Measurements from ENCODE around the gene LYSMD1.

LYSMD1 gene

DNA sequence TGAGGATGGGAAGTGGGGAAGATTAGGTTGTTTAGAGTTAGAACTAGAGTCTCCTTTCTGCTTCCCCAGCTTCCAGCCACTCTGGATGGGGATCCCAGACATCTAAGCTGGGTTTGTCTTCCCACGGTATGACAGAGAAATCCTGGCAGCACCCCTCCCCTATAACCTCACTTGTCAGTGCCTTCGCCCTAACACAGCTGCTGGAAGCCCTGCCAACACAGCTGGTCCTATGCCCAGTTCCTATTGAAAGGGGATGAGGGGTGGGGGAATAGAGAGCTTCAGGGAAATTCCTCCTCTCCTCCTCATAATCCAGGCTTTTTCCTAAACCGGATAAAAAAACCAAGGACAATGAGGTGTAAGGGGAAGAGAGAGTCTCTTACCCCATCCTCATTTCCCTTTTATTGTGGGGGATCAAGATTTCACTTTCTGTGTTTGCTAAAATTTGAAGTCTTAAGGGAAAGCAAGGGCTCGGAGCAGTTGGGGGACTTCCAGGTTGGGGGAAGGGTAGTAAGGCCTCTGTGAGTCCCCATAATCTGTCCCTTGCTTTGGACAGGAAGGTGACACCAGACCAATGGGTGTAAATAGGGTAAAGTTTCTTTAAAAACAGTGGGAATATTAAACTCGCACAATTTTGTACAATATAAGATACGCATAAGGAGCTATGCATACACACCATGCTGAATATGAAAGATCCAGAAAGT is 9.5 kb upstream of the LYSMD1 start:
- DNase-seq: no peak

DNA sequence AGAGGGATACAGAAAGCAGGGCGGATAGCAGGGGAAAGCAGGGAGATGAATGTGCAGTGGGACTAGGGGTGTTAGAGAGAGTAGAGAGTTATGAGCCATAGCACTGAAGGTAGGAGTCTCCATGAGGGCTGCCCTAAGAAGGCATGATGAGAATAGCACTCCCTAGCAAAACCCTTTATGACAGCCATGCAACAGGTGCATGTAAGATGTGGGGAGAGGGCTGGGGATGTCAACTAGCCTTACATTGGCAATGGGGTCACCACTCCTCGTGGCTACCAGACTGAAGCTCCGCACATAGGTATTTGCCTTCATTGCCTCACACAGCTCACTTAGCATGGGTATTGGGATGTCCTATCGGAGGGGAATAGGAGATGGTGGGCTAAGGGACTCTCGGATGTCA is 5.5 kb upstream of the LYSMD1 start:
- no peak for DNase-seq

DNA sequence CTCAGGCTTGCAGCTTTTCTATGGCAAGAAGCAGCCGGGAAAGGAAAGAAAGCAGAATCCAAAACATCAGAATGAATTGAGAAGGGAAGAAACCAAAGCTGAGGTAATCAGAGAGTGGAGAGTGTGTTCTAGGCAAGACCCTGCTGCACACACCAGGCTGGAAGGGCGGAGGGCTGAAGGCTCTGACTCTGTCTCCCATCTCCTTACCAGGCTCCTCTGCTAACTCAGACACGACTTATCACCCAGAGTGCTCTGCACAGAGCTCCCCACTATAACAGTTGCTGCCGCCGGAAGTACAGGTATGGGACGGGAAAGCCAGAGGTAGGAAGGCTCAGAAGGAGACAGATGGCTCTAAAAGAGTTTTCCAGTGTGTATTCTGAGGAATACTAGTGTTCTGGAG is 1.4 kb upstream of the LYSMD1 start:
- no peak for DNase-seq

DNA sequence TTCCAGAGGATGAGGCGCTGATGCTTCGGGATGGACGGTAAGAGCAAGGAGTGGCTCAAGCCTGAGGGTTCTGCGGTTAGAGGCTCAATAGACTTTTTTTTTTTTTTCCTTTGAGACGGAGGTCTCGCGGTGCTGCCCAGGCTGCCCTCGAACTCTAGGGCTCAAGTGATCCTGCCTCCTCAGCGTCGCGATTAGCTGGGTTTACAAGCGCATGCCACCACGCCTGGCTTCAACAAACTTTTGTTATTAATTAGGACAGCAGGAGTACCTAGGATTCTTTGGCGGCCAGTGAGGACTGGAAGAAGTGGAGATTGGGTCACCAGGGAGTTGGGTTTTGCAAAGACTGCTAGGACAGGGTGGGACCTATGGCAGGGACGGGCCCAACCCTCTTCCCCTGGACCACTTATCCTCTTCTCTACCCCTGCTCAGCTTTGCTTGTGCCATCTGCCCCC is 829 bp upstream of the LYSMD1 start:
- DNase-seq: no peak

DNA sequence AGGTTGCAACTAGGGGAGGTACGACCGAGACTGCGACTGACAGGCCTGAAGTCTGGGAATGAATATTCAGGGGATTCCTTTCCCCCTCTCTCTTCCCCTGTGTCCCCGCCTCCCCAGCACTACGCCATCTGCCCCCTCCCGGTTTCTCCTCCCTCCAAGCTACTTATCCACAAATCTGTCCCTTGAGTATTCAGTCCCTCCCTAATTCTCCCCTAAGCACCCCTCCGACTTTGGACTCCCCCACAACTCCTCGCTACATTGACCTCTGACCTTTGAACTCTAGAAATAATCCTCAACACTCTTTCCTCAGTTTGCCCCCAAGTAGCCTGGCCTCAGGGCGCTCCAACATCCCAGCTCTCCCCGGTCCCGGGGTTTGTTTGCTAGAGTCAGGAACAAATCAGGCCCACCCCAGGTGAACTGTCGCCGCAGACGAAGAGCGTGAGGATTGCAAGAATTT is 393 bp downstream of the LYSMD1 start:
- DNase-seq: no peak

DNA sequence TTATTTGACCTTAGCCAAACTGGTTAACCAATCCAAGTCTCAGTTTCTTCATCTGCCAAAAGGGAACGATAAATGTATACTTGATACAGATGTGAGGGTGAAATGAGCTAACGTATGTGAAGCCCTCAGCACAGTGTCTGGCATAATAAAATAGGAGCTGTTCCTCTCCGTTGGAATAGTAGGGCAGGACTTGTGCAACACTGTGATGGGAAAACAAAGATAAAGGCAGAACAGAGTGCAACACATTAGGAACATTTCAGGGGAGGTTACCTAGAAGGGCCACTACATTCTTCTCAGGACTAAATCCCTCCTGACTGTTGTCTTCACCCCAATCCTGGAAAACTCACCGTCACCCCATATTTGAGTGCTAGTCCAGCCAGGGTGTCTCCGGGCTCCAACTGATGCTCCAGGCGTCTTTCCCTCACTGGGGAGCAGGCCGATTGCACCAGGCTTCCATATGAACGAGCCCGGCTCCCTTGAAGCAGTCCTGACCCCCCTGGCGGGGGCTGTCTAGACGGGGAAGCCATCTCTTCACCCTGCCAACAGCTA is 896 bp downstream of the LYSMD1 start:
- no peak for DNase-seq

DNA sequence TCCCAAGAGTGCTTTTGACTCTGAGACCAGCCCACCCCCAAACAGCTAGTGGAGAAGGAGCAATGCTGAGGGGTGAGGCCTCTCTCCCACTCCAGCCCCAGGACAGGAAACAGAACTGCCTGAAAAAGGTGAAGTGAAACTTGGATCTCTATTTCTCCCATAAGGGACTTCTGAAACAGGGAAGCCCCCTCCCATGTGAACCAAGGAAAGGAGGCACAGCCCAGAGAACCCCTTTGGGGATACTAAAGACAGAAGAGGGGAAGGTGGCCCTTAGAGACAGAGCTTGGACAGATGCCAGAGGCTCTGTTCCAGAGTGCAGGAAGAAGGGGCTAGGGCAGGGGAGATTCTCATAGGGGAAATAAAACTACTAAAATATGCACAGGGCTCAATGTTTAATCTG is 6.3 kb downstream of the LYSMD1 start:
- no peak for DNase-seq

DNA sequence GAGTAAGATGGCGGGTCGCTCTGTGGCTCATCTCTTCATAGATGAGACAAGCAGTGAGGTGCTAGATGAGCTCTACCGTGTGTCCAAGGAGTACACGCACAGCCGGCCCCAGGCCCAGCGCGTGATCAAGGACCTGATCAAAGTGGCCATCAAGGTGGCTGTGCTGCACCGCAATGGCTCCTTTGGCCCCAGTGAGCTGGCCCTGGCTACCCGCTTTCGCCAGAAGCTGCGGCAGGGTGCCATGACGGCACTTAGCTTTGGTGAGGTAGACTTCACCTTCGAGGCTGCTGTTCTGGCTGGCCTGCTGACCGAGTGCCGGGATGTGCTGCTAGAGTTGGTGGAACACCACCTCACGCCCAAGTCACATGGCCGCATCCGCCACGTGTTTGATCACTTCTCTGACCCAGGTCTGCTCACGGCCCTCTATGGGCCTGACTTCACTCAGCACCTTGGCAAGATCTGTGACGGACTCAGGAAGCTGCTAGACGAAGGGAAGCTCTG is 6.9 kb downstream of the LYSMD1 start:
- no peak for DNase-seq

DNA sequence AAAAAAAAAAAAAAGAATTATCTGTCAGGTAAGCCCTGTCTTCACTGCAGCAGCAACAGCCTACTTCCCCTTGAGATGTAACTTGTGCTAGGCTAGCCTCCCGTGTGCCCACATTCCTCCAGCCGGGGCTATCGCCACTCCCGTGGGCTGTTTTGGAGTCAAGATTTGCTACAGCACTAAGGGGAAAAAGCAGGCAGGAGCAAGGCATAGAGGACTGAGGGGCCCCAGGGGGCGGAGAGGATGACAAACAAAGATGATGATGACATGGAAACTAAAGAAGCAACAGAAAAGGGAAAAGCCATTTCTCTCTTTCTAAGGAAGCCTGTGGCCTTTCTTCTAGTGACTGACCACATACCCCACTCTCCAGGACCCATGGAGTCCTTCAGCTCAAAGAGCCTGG is 7.4 kb downstream of the LYSMD1 start:
- no peak for DNase-seq

DNA sequence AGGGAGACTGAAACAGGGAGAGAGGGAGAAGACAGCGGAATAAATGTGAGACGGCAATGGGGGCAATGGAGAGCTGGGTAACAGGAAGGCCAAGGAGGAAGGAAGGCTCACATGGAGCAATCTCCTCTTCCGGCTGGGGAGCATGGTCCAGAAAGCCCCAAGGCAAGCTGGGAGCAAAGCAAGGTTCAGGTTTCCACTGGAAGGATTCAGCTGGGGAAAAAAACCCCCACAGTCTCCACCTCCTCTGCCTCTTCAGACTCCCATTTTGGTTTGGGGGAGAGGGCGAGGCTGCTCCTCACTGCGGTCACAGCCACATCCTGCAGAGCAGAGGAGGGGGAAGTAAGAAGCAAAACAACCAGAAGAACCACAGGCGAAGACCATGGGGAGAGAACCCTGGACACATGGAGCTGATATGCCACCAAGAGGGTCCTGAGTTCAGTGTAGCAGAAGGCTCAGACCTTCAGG is 8.6 kb downstream of the LYSMD1 start:
- peak; percentile 65 for DNase-seq

DNA sequence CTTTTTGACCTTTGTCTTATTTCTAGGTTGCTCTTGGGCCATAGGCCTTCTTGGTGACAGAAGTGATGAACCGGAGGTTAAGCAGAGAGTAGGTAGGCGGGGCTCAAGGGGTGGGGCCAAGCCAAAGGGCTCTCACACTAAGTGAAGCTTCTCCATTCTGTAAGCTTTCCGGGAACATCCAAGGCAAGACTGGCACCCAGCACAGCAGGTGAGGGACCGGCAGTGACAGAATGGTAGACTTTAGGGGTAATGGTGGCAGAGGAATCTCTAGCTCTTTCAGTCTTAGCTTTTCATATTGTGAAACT is 9.2 kb downstream of the LYSMD1 start, which contains the start of gene TNFAIP8L2:
TSS of gene TNFAIP8L2 (plus strand) at position 135 of the 305 bp plus-strand sequence. CDS start 2,049 bp downstream, outside the sequence.
- DNase-seq: peak; percentile 72

DNA sequence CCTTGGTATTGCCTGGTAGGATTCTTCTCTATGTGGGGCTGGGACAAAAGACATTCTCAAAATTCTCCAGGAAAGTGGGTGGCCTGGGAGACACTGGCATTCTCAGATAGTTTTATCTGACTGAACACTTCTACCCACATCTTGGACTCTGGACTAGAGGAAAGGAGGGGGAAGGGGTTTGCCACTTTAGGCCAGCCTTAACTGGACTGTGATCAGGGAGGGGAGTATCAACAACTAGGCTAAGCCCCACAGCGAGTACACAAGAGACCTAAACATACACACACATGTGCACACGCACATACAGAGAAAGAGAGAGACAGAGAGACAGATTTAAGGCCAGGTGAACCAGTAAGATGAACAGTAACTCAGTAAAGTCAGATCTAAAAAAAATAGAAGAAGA is 18.0 kb downstream of the LYSMD1 start:
- no peak for DNase-seq

DNA sequence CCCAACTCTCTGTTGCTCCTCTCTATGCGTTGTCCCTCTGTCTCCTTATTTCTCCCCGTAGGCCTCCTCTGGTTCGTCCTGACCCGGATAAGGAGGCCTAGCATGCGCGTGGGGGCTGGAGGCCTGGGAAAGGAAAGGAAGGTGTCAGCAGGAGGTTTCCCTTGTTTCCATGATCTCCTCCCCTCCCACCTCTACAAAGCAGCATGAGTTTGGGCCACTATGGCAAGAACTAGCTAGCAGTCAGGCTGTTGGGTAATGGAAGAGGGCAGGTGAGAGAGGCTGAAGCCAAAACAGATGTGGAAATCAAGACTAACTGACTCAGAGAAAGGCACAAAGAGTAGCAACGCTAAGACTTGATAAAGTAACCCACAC is 18.6 kb downstream of the LYSMD1 start:
- DNase-seq: no peak

DNA sequence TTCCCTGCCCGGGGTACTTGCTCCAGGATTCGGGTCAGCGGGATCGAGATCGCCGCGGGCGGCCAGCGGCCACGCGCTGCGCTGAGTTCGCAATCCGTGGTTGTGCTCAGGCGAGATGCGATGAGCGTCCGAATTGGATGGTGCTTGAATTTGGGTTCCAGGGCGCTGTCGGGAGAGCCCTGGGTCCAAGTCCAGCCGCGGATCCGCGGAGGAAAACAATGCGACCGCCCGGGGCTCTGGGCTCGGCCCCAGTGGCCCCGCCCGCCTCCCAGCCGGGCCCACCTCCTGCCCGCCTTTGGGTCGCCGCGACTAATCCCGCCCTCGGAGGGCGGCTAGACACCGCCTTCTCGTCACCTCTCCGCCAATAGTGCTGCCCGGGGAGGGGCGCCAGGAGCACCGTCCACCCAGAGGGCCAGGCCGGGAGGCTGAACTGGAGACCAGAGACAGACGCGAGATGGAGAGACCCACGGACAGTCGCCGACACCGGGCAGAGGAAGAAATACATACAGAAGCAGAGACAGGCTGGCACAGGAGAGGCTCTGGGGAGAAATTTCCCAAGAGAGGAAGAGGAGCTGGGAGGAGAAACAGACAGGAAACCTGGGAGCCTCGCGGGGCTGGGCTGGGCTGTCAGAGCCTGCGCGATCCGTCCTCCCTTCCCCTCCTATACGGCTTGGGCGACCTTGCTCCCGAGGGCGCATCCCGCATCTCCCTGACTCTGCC is 19.1 kb downstream of the LYSMD1 start, which contains the start of gene SEMA6C:
TSS of gene SEMA6C (minus strand) at position 220 of the 720 bp plus-strand sequence. CDS start 4,010 bp downstream, outside the sequence.
- DNase-seq: peak; percentile 83

DNA sequence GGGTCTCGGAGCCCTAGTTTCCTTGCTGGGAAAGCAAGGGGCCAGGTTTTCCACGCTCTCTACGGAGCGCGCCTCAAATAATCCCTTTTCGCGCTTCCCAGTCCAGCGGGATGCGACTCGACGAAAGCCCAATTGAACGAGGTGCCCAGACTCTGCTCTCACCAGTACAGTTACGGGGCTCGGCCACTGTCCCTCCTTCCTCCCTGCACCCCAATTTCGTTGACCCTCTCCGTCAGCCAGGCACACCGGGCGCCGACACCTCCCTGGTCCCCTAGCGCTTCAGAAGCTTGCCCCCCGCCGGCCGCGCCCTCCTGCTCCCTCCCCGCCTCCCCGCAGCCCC is 19.7 kb downstream of the LYSMD1 start:
- no peak for DNase-seq

DNA sequence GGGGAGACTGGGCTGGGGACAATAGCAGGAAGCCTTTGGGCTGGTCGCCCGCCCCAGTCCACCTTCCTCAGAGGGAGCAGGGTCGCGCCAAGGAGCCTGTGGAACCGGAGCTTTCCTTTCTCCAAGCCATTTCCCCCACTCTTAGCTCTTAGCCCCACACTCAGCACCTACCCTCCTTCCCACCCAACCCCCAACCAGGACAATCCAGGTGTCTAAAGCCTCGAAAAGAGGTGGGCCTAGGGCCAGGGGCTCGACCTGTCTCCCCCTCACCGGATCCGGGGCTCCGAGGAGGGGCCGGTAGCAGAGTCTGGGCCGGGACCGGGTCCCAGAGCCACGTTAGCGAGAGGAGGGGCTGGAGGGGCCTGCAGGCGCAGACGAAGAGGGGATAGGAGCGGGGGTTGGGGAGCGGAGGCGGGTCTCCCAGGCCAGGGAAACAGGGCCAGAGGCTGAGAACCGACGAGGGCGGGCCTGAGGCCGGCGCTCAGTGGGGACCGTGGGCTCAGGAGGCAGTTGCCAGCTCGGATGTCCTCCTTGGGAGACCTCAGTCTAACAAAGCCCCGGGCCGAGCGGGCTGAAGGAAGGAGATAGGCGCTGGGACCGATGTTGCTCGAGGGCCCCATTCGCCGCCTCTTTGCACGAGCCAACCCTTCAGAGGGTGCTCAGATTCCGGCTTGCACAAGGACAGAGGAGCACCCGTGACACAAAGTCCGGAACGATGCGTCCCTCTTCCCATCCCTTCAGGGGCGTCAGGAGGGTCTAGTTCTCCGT is 20.2 kb downstream of the LYSMD1 start:
- DNase-seq: no peak

DNA sequence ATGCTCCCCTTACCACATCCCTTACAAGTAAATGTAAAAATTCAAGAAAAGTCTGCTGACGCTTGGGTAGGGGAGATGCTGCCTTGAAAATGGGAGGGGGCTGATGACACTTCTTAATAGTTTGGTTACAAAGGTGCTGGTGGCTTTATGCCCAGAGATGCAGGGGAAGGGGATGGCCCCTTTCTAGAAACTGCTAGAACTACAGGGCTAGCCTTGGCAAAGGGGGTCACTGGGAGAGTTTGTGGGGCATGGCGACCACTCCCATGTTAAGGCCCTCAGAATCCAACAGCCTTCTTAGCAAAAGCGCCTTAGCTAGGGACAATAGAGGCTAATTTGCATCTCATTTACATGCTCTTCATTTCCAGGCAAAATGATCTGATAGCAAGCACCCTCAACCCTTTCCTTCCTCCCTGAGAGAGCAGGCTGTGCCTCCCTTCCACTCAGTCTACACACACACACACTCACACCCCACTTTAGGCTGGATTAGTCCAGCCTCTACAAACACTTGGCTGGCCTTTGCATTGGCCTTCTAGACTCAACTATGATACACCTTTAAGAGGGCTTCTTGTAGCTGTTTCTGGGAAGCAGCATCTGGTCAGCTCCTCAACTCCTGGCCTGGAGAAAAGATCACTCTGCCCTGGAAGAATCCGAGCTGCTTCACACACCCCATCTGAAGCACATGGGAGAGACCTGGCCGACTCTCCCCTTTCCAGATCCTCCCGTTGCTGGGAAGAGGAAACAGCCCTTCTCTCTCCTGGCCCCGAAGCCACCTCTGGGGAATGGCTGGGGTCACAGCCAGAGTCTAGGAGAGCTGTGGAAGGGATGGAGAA is 21.0 kb downstream of the LYSMD1 start:
- no peak for DNase-seq

DNA sequence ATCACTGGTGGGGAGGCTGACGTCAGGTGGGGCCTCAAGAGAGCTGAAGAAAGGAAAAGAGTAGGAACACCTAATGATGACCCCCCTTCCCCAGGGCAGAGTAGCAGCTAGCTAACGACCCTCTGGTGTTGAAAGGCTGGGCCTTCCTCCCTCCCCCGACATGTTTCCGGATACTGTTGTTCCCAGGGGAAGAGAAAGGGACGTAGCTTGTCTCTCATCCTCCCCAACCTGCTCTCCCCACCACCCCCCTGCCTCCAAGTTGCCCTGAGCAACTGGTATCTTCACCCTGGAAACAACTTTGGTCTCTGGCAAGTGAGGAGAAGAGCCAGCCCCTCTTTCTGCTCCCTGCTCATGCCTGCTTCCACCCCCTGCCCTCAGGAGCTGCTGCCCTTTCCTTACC is 21.7 kb downstream of the LYSMD1 start:
- DNase-seq: no peak

DNA sequence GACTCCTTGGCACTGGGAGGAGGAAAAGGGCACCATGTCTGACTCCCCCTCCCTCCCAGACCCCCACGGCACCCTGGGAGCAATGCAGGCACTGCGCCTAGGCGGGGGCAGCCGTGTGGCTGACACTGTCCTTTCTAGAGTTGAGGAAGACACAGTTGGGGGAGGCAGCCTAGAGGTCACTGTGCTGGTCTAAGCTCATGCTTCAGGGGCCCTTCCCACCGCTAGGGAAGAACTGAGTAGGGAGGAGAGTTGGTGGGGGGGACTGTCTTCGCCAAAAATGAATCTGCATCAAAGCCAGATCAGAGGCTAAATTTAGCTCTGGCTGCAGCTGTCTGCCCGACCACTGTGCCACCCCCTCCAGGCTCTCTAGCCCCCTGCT is 22.7 kb downstream of the LYSMD1 start:
- no peak for DNase-seq

DNA sequence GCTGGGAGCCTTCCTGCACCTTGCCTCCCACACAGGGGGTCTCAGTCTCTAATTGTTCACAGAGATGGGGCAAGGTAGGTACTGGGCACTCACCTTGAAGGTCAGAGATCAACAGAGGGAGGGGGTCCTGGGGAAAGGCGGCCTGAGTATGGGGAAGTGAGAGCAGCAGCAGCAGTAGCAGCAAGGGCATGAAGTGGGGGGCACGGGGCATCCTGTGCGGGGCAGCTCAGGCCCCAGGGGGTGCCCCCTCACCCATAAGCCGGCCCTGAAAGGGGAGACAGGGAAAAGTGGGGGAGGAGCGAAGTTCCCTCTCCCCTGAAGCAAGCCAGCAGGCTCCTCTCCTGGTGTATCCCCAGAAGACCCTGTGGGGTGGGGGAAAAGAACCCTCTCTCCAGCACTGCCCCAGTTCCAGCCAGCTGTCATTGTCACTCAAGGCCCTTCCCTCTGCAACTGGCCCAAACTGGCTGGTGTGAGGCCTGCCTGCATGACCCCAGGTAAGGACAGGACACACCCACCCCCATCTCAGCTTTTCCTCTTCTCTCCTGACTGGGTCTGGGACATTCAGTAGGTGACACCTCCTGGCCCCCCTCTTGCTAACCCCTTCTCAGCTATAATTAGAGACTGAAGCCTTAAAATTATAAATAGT is 23.2 kb downstream of the LYSMD1 start:
- DNase-seq: no peak

DNA sequence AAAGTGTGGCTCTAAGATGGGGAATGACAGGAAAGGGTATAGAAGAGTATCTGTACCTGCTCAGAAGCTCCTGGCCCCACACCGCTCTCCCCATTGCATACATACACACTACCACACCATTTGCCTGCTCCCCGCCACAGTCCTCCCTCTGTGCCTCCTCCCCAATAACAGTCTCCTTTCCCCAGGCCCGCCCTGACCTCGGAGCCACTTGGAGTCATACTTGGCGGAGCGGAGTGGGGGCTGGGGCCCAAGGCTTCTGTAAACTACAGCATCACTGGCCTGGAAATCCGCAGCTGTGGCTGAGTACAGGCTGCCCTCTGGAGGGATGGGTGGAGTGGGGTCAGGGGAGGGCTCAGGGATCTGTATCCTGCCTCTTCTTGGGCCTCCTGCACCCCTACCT is 27.9 kb downstream of the LYSMD1 start:
- no peak for DNase-seq

All from activated effector memory CD4-positive, alpha-beta T cell treated with Interleukin-2 at 50 U/mL for 16 hours (primary cell).